Measurements from ENCODE around the gene CLIC6. TPM values are rescaled to one million over a fixed set of nuclear protein-coding genes. Genes with fewer than 3 reads are reported as not detected.
A peak's percentile ranks its signal among the peaks of the same experiment; 100 is the strongest.

Gene CLIC6
- total RNA-seq, 2 experiments from 2014 or later = 0.10 to 0.12 TPM

DNA sequence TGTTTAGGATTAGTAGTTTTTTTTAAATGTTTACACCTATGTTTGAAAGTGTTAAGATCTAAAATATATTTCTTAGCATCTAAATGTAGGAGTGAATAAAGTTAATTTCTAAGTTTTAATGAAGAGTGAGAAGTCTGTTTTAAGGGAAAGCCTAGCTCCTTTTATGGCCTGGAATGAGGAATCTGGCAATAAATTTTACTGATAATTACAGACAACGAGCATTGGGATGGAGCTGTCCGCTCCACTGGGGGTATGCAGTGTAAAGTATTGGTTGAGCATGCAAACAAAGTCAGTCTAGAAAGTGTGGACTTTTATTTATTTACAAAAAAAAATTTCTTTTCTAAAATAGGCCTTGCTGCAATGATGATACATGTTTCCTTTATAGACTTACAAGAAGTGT lies 19.0 kb downstream of the CLIC6 start:
- Mint-ChIP-seq H3K36me3 (ENCODE audit: low read depth) (no peaks in the 10 kb centered on the region), H3K4me3 (no peak overlapping the region), H3K9me3 (peaks cover 1% of the 10 kb centered on the region), H3K27ac (no peak overlapping the region), H3K27me3 (ENCODE audit: low read depth) (peaks cover 9% of the 10 kb centered on the region), H3K4me1 (ENCODE audit: low read depth) (no peaks in the 10 kb centered on the region)
- DNase-seq = no peak
- CTCF ChIA-PET = interaction anchor here (0.6 to 1.0 kb wide), 2 partner anchors 10 to 17 kb away, joined by 3 to 4 read pairs; no protein-coding TSS in a partner anchor
- intact Hi-C loops (cut with micrococcal nuclease) = no loop called here

GRCh38 chr21:34688145-34688544 lies 19.4 kb downstream of the CLIC6 start:
- H3K4me1 Mint-ChIP-seq (ENCODE audit: low read depth) = no peaks in the 10 kb centered on the region
- CTCF ChIA-PET = interaction anchor here (0.6 to 1.0 kb wide), 3 partner anchors 10 to 1151 kb away, joined by 3 to 4 read pairs (median 3); no protein-coding TSS in a partner anchor
- intact Hi-C loops (cut with micrococcal nuclease) = no loop called here
- H3K27ac Mint-ChIP-seq = no peak overlapping the region
- H3K9me3 Mint-ChIP-seq = peaks cover 1% of the 10 kb centered on the region
- no peak for DNase-seq
- H3K27me3 Mint-ChIP-seq (ENCODE audit: low read depth) = peaks cover 13% of the 10 kb centered on the region
- no peaks in the 10 kb centered on the region for H3K36me3 Mint-ChIP-seq (ENCODE audit: low read depth)
- H3K4me3 Mint-ChIP-seq = no peak overlapping the region

- H3K36me3 Mint-ChIP-seq (ENCODE audit: low read depth) = no peaks in the 10 kb centered on the region
- no peaks in the 10 kb centered on the region for H3K4me1 Mint-ChIP-seq (ENCODE audit: low read depth)
- intact Hi-C loops (cut with micrococcal nuclease) = no loop called here
- CTCF ChIA-PET = interaction anchor here (0.9 to 1.0 kb wide), 2 partner anchors 9 to 1150 kb away, joined by 3 read pairs; no protein-coding TSS in a partner anchor
- DNase-seq = no peak
- no peak overlapping the region for H3K27ac Mint-ChIP-seq
- peaks cover 13% of the 10 kb centered on the region for H3K27me3 Mint-ChIP-seq (ENCODE audit: low read depth)
- H3K9me3 Mint-ChIP-seq = no peaks in the 10 kb centered on the region
- no peak overlapping the region for H3K4me3 Mint-ChIP-seq
These were observed 19.9 kb downstream of the CLIC6 start for GRCh38 chr21:34688715-34689114.

DNA sequence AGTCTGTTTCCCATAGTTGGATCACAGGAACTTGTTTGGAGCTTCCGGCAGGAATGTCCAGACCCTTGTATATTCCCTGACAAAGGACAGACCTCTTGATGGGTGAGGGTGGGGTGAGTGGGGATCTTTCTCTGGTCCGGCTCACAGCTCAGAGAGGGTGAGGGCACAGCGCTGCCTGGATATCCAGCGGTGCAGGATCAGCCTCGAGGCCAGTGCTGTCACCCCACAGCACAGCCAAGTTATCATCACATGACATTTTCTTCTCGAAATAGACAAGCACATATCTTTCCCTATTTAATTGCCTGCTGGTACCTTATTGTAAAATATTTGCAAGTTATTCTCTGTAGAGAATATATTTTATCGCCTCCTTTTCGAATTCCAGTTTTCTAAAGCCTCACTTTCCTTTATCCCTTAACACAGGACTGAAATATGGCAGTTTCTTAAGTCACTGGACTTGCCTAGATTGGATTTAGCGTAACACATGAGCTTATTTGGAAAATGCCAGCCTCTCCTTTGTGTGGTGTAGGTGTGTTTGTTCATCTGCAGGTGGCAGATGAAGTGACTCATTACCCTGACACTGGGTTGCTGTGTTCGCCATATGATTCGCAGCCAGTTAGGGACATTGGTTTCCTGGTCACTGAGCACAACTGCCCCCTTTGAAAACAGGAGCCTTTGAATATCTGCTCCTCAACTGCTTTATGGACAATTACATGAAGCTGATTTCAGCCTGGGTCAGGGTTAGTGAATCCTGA lies 21.4 kb downstream of the CLIC6 start:
- CTCF ChIA-PET = interaction anchor here (1.7 kb wide), 1 partner anchor 32 kb away, joined by 7 read pairs; no protein-coding TSS in a partner anchor
- DNase-seq = no peak
- Mint-ChIP-seq H3K36me3 (ENCODE audit: low read depth) (no peaks in the 10 kb centered on the region), H3K9me3 (no peaks in the 10 kb centered on the region), H3K27ac (no peak overlapping the region), H3K27me3 (ENCODE audit: low read depth) (peaks cover 13% of the 10 kb centered on the region), H3K4me1 (ENCODE audit: low read depth) (no peaks in the 10 kb centered on the region), H3K4me3 (no peak overlapping the region)
- intact Hi-C loops (cut with micrococcal nuclease) = loop anchor here (5.0 kb wide), 1 partner anchor 1337 kb away; no protein-coding TSS in a partner anchor

DNA sequence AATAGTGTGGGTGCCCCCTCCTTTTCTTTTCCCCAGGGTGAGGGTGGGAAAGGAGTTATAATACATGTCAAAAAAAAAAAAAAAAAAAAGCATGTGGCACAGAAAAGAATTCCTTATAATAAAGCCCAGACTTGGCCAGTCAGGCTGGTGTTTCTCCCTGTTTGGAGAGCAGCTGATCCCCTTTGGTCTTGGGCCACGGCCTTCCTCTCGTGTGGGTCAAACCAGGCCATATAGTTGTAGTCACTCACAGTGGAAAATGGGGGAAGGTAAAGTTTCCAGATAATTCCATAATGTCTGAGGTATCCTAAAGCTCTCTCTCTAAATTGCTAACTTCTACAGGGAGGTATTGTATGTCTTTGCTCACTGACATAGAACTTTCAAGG lies 22.0 kb downstream of the CLIC6 start:
- H3K27ac Mint-ChIP-seq = no peak overlapping the region
- H3K9me3 Mint-ChIP-seq = no peaks in the 10 kb centered on the region
- no peak for DNase-seq
- no peaks in the 10 kb centered on the region for H3K4me1 Mint-ChIP-seq (ENCODE audit: low read depth)
- CTCF ChIA-PET = interaction anchor here (1.7 kb wide), 1 partner anchor 32 kb away, joined by 7 read pairs; no protein-coding TSS in a partner anchor
- intact Hi-C loops (cut with micrococcal nuclease) = loop anchor here (5.0 kb wide), 1 partner anchor 1337 kb away; no protein-coding TSS in a partner anchor
- no peak overlapping the region for H3K4me3 Mint-ChIP-seq
- peaks cover 13% of the 10 kb centered on the region for H3K27me3 Mint-ChIP-seq (ENCODE audit: low read depth)
- H3K36me3 Mint-ChIP-seq (ENCODE audit: low read depth) = no peaks in the 10 kb centered on the region

DNA sequence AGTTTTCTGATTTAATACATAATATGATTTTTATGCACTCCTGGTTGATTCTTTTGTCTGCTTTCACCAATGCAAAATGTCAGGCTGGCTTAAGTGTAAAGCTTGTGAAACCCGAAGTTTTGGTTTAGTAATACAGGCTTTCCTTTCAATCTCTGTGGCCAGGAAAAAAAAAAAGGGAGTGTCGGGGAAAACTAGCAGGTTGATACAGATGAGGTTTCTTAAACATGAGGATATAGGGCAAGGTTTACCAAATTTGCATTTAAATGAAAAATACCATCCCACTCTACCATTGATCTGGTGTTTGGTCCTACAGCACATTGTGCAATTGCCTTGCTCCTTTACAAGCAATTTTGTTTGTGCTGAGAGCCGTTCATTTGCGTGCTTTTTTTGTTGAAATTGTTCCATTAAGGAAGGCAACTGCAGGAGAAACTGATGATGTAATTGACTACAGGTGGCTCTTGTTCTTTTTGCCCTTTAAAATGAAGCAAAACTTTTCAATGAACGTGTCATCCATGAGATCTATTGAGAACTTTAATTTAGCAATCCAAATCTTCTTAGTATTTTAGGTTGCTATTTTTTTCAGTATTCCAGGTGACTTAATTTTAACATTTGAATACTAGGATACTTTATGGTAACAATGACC lies 22.7 kb downstream of the CLIC6 start:
- Mint-ChIP-seq H3K27ac (no peak overlapping the region), H3K4me1 (ENCODE audit: low read depth) (no peaks in the 10 kb centered on the region), H3K36me3 (ENCODE audit: low read depth) (no peaks in the 10 kb centered on the region), H3K27me3 (ENCODE audit: low read depth) (peaks cover 13% of the 10 kb centered on the region), H3K4me3 (no peak overlapping the region), H3K9me3 (no peaks in the 10 kb centered on the region)
- intact Hi-C loops (cut with micrococcal nuclease) = loop anchor here (2.0 to 5.0 kb wide), 3 partner anchors 53 to 1336 kb away; no protein-coding TSS in a partner anchor
- CTCF ChIA-PET = interaction anchor here (1.5 to 3.0 kb wide), 3 partner anchors 31 to 1149 kb away, joined by 4 to 30 read pairs (median 7); no protein-coding TSS in a partner anchor
- DNase-seq = no peak

DNA sequence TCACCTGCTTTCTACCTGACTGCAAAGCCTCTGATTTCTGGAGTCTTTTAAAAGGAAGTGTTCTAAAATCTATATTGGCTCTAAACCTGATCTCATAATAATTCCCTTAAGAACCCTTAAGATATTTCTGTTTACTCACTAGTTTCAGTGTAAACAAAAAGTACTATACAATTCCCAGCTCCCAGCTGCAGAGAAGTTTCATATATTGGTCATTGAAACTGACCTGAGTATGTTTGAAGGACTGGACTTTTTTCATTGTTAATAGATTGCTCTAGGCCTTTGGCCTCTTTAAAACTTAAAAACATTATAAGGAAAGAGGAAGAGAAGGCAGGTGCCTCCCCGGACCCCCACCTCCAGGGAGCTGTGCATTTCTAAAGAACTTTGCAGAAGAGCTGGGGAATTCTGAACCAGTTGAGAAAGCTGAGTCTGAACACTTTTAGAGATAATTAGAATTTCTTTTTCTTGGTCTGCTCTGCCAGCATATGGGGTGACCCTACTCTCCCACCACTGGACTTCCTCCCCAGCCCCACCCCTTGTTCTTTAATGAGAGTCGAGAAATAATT lies 23.7 kb downstream of the CLIC6 start:
- CTCF ChIA-PET = interaction anchor here (0.6 to 3.0 kb wide), 15 partner anchors 9 to 1358 kb away, joined by 3 to 30 read pairs (median 4); no protein-coding TSS in a partner anchor
- Mint-ChIP-seq H3K27ac (no peak overlapping the region), H3K4me3 (no peak overlapping the region), H3K4me1 (ENCODE audit: low read depth) (no peaks in the 10 kb centered on the region), H3K36me3 (ENCODE audit: low read depth) (no peaks in the 10 kb centered on the region), H3K9me3 (no peaks in the 10 kb centered on the region), H3K27me3 (ENCODE audit: low read depth) (peaks cover 13% of the 10 kb centered on the region)
- no peak for DNase-seq
- intact Hi-C loops (cut with micrococcal nuclease) = loop anchor here (1.0 to 5.0 kb wide), 6 partner anchors 52 to 1335 kb away; no protein-coding TSS in a partner anchor

GRCh38 chr21:34693192-34693810 lies 24.5 kb downstream of the CLIC6 start:
- intact Hi-C loops (cut with micrococcal nuclease) = loop anchor here (1.0 to 5.0 kb wide), 6 partner anchors 52 to 1334 kb away; no protein-coding TSS in a partner anchor
- CTCF ChIA-PET = interaction anchor here (0.6 to 3.0 kb wide), 23 partner anchors 8 to 1357 kb away, joined by 3 to 30 read pairs (median 3); no protein-coding TSS in a partner anchor

GRCh38 chr21:34695434-34695833 lies 26.6 kb downstream of the CLIC6 start:
- Mint-ChIP-seq H3K9me3 (no peaks in the 10 kb centered on the region), H3K4me1 (ENCODE audit: low read depth) (no peaks in the 10 kb centered on the region), H3K4me3 (no peak overlapping the region), H3K27me3 (ENCODE audit: low read depth) (peaks cover 13% of the 10 kb centered on the region), H3K27ac (no peak overlapping the region), H3K36me3 (ENCODE audit: low read depth) (no peaks in the 10 kb centered on the region)
- DNase-seq = no peak
- CTCF ChIA-PET = interaction anchor here (0.5 to 1.3 kb wide), 3 partner anchors 15 to 778 kb away, joined by 3 to 4 read pairs (median 4); no protein-coding TSS in a partner anchor
- intact Hi-C loops (cut with micrococcal nuclease) = no loop called here

More at GRCh38 chr21:34693192-34693810, 24.5 kb downstream of the CLIC6 start:
- H3K36me3 Mint-ChIP-seq (ENCODE audit: low read depth) = no peaks in the 10 kb centered on the region
- H3K27me3 Mint-ChIP-seq (ENCODE audit: low read depth) = peaks cover 13% of the 10 kb centered on the region
- DNase-seq = peak; percentile 69
- no peaks in the 10 kb centered on the region for H3K4me1 Mint-ChIP-seq (ENCODE audit: low read depth)
- no peaks in the 10 kb centered on the region for H3K9me3 Mint-ChIP-seq
- no peak overlapping the region for H3K4me3 Mint-ChIP-seq
- H3K27ac Mint-ChIP-seq = no peak overlapping the region

- Mint-ChIP-seq H3K27ac (no peak overlapping the region), H3K36me3 (ENCODE audit: low read depth) (no peaks in the 10 kb centered on the region), H3K9me3 (no peaks in the 10 kb centered on the region), H3K4me3 (no peak overlapping the region), H3K27me3 (ENCODE audit: low read depth) (peaks cover 13% of the 10 kb centered on the region), H3K4me1 (ENCODE audit: low read depth) (no peaks in the 10 kb centered on the region)
- CTCF ChIA-PET = interaction anchor here (0.6 to 1.3 kb wide), 2 partner anchors 26 to 364 kb away, joined by 3 to 5 read pairs; no protein-coding TSS in a partner anchor
- no peak for DNase-seq
- intact Hi-C loops (cut with micrococcal nuclease) = no loop called here
These were observed 27.3 kb downstream of the CLIC6 start for GRCh38 chr21:34696121-34696520.

DNA sequence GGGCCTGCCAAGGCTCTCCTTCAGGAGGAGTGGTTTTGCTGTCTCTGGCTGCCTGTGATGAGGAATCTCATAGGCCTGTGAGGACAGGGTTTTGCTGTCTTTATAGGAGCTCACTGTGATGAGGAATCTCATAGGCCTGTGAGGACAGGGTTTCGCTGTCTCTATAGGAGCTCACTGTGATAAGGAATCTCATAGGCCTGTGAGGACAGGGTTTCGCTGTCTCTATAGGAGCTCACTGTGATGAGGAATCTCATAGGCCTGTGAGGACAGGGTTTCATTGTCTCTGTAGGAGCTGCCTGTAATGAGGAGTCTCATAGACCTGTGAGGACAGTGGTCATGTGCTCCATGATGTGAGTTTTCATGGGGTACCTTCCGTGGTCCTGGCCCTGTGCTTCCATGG lies 29.0 kb downstream of the CLIC6 start:
- CTCF ChIA-PET = interaction anchor here (0.6 to 1.3 kb wide), 2 partner anchors 9 to 62 kb away, joined by 3 read pairs; no protein-coding TSS in a partner anchor

More for the DNA sequence above, 29.0 kb downstream of the CLIC6 start:
- Mint-ChIP-seq H3K9me3 (no peaks in the 10 kb centered on the region), H3K27ac (no peak overlapping the region), H3K36me3 (ENCODE audit: low read depth) (no peaks in the 10 kb centered on the region), H3K4me3 (no peak overlapping the region), H3K4me1 (ENCODE audit: low read depth) (no peaks in the 10 kb centered on the region), H3K27me3 (ENCODE audit: low read depth) (peaks cover 4% of the 10 kb centered on the region)
- no peak for DNase-seq
- intact Hi-C loops (cut with micrococcal nuclease) = no loop called here
